Kidney (tissue), 14 donors: ENCODE data around the gene ITPK1. TPM values are rescaled to one million over a fixed set of nuclear protein-coding genes. Genes with fewer than 3 reads are reported as not detected.
A peak's percentile ranks its signal among the peaks of the same experiment; 100 is the strongest.

Experiments
- DNase-seq, 5 donors: peaks; one replicate each; pipeline ENCODE4 v3.0.0-alpha.2; 2013 to 2020
- FAIRE-seq: peaks from 2 replicates; lab custom pipeline; 2012; peaks lifted over from hg19 to GRCh38; lab: Jason Lieb, UNC
- H3K27ac ChIP-seq, 2 donors: one replicate each; pipeline ENCODE4 v1.7.0; 2013; ENCODE audit warnings: low read depth in 2 of 2, low read length in 2 of 2, inconsistent platforms in 1 of 2
- H3K27me3 ChIP-seq: one replicate; pipeline ENCODE4 v1.7.1; 2013; ENCODE audit warnings: low read length, inconsistent platforms; ENCODE audit not compliant: control insufficient read depth, insufficient read depth
- H3K36me3 ChIP-seq, 3 donors: one replicate each; pipeline versions ENCODE4 v1.7.0 to v1.7.1; 2013; ENCODE audit warnings: low read length in 3 of 3, control low read depth in 1 of 3, inconsistent platforms in 1 of 3; ENCODE audit not compliant: insufficient read depth in 3 of 3, control insufficient read depth in 2 of 3
- H3K4me1 ChIP-seq, 3 donors: one replicate each; pipeline versions ENCODE4 v1.7.0 to v1.7.1; 2013; ENCODE audit warnings: low read length in 3 of 3, inconsistent platforms in 1 of 3, low read depth in 1 of 3; ENCODE audit not compliant: control insufficient read depth in 2 of 3, insufficient read depth in 2 of 3
- H3K4me3 ChIP-seq, 3 donors: one replicate each; pipeline versions ENCODE4 v1.7.0 to v1.8.1; 2013; ENCODE audit warnings: low read length in 3 of 3, control low read depth in 1 of 3, inconsistent platforms in 1 of 3
- H3K9ac ChIP-seq, 3 donors: one replicate each; pipeline versions ENCODE4 v1.7.0 to v1.7.1; 2013; ENCODE audit warnings: low read length in 3 of 3, control low read depth in 1 of 3, inconsistent platforms in 1 of 3
- H3K9me3 ChIP-seq, 3 donors: one replicate each; pipeline versions ENCODE4 v1.7.0 to v1.7.1; 2013; ENCODE audit warnings: low read length in 3 of 3, control low read depth in 1 of 3, inconsistent platforms in 1 of 3; ENCODE audit not compliant: control insufficient read depth in 2 of 3, insufficient read depth in 1 of 3
- CTCF ChIP-seq: IDR thresholded peaks from 3 replicates; pipeline ENCODE4 v1.5.1; 2012; ENCODE audit warnings: mild to moderate bottlenecking, moderate library complexity, borderline replicate concordance; ENCODE audit not compliant: insufficient read depth; ENCODE audit errors: extremely low read depth
- intact Hi-C: fragments of 100-400 bp; cut with DNase I; formaldehyde crosslinking; loops from one replicate; pipeline ENCODE4 v1.11.1; 2022
- polyA plus RNA-seq: library from polyadenylated mRNA; stranded (reverse); fragments of 350-450 nt; fragmentation: Illumina TruSeq; extraction: RNeasy Lipid Tissue Mini Kit (QIAGEN cat#74804); gene quantifications from one replicate; pipeline ENCODE4 v1.2.3, GENCODE V29; 2014; ENCODE audit warnings: low read depth, low replicate concordance; ENCODE audit not compliant: insufficient read depth
- total RNA-seq: library from RNA; stranded (reverse); fragmentation: NEBNext Ultra II Directional; extraction: Animal tissue kit (Norgen Biotek cat#: 25700); gene quantifications from one replicate; pipeline ENCODE4 v1.2.1, GENCODE V29; 2021
- donor health status: control.
- donor health status: control.
- donor health status: control.
- donor health status: control.
- donor health status: control.
- donor health status: DM: yes; HTN: yes; CAD: no.
- donor health status: Normal renal cell carcinoma (clear cell type).

ITPK1 gene
- total and polyA plus RNA-seq, 2 donors from 2014 or later = 43.6 to 92.0 TPM

- intact Hi-C loops = no loop called here
- no peak for FAIRE-seq
Observed at GRCh38 chr14:93155667-93156066, 39.9 kb upstream of the ITPK1 start.

GRCh38 chr14:93153121-93153520 is 37.4 kb upstream of the ITPK1 start:
- H3K27ac ChIP-seq = no peak overlapping the region
- intact Hi-C loops = no loop called here
- H3K9me3 ChIP-seq = no peaks in the 10 kb centered on the region
- no peak overlapping the region for H3K4me3 ChIP-seq
- H3K9ac ChIP-seq = no peak overlapping the region
- DNase-seq (peak in 1 of 5 donors; percentile 2), FAIRE-seq (no peak)
- no peak for TF ChIP-seq CTCF
- H3K36me3 ChIP-seq = no peaks in the 10 kb centered on the region
- H3K27me3 ChIP-seq = no peaks in the 10 kb centered on the region
- peaks cover 0 to 10% (median 8%) of the 10 kb centered on the region in 3 donors for H3K4me1 ChIP-seq

More at GRCh38 chr14:93155667-93156066, 39.9 kb upstream of the ITPK1 start:
- no peak overlapping the region for H3K27ac ChIP-seq
- no peak overlapping the region for H3K9ac ChIP-seq
- H3K4me1 ChIP-seq = peaks cover 0 to 5% (median 5%) of the 10 kb centered on the region in 3 donors
- DNase-seq = no peak
- H3K4me3 ChIP-seq = no peak overlapping the region
- H3K9me3 ChIP-seq = no peaks in the 10 kb centered on the region
- H3K27me3 ChIP-seq = no peaks in the 10 kb centered on the region
- no peaks in the 10 kb centered on the region for H3K36me3 ChIP-seq
- no peak for TF ChIP-seq CTCF

GRCh38 chr14:93150227-93151208 is 34.8 kb upstream of the ITPK1 start:
- DNase-seq = peak; percentile 33 to 90 (median 48)
- peak; percentile 2 for TF ChIP-seq CTCF
- Histone ChIP-seq H3K4me3 (no peak overlapping the region), H3K27me3 (no peaks in the 10 kb centered on the region), H3K9ac (peak overlapping the region in 1 of 3 donors; percentile 40), H3K9me3 (no peaks in the 10 kb centered on the region), H3K36me3 (no peaks in the 10 kb centered on the region), H3K27ac (no peak overlapping the region), H3K4me1 (peaks cover 0 to 10% (median 8%) of the 10 kb centered on the region in 3 donors)
- intact Hi-C loops = no loop called here
- no peak for FAIRE-seq
